OCI-LY3 (cell line): ENCODE data around the gene RAD51B.

Experiments
- H2AFZ ChIP-seq: fragments of 200-600, 300-600 bp; shearing (Covaris generic); 2 replicates; pipeline ENCODE4 v1.6.0; 2014; ENCODE audit warnings: antibody characterized with exemption, low read depth, low read length
- H3K27ac ChIP-seq: fragments of 200-600, 300-600 bp; sonication (generic); 2 replicates; pipeline ENCODE4 v1.5.1; 2014; ENCODE audit warnings: mild to moderate bottlenecking, low read length, moderate library complexity, mixed read lengths
- H3K27me3 ChIP-seq: fragments of 200-600, 300-600 bp; sonication (generic); 2 replicates; pipeline ENCODE4 v1.6.1; 2014; ENCODE audit warnings: low read depth, low read length, mixed read lengths
- H3K36me3 ChIP-seq: fragments of 200-600, 300-600 bp; sonication (generic); replicated peaks from 2 replicates; pipeline ENCODE3; 2014; ENCODE audit warnings: low read depth, low read length, mixed read lengths
- H3K4me1 ChIP-seq: fragments of 300-600, 200-600 bp; sonication (generic); 2 replicates; pipeline ENCODE4 v1.6.1; 2014; ENCODE audit warnings: low read length, mixed read lengths
- H3K4me2 ChIP-seq: fragments of 200-600, 300-600 bp; sonication (generic); 2 replicates; pipeline ENCODE4 v1.6.1; 2014; ENCODE audit warnings: low read length, mixed read lengths
- H3K4me3 ChIP-seq: fragments of 300-600, 200-600 bp; sonication (generic); 2 replicates; pipeline ENCODE4 v1.5.1; 2014; ENCODE audit warnings: antibody characterized with exemption, mild to moderate bottlenecking, low read length, moderate library complexity
- H3K79me2 ChIP-seq: fragments of 300-600, 200-600 bp; shearing (Covaris generic); 2 replicates; pipeline ENCODE4 v1.6.1; 2014; ENCODE audit warnings: mild to moderate bottlenecking, low read length, mixed read lengths
- H3K9ac ChIP-seq: fragments of 300-600, 200-600 bp; shearing (Covaris generic); 2 replicates; pipeline ENCODE4 v1.6.0; 2014; ENCODE audit warnings: mild to moderate bottlenecking, low read length, moderate library complexity
- H3K9me3 ChIP-seq: fragments of 200-600, 300-600 bp; shearing (Covaris generic); 2 replicates; pipeline ENCODE4 v1.6.1; 2014; ENCODE audit warnings: low read length, mixed read lengths; ENCODE audit not compliant: insufficient read depth
- H4K20me1 ChIP-seq: fragments of 200-600, 300-600 bp; sonication (generic); 2 replicates; pipeline ENCODE4 v1.6.1; 2016; ENCODE audit warnings: low read length, mixed read lengths; ENCODE audit not compliant: insufficient read depth
- CTCF ChIP-seq: fragments of 200-600, 300-600 bp; sonication (generic); IDR thresholded peaks from 2 replicates; pipeline ENCODE4 v1.5.1; 2014; ENCODE audit warnings: antibody characterized with exemption, low read length, low read depth
- EZH2phosphoT487 ChIP-seq: fragments of 200-600 bp; shearing (Covaris generic); IDR thresholded peaks from 2 replicates; pipeline ENCODE4 v1.6.1; 2018; ENCODE audit warnings: antibody characterized with exemption, mixed run types, low read depth

The RAD51B gene

GRCh38 chr14:68355415-68355814 is 535.8 kb downstream of the RAD51B start:
- H2AFZ ChIP-seq = no peak overlapping the region
- no peaks in the 10 kb centered on the region for H3K27me3 ChIP-seq
- no peak overlapping the region for H3K4me2 ChIP-seq
- no peak overlapping the region for H3K4me3 ChIP-seq
- H3K36me3 ChIP-seq = peaks cover 4% of the 10 kb centered on the region
- H3K4me1 ChIP-seq = peaks cover 12% of the 10 kb centered on the region; the same call in 1 of the 2 replicates
- no peak overlapping the region for H3K9ac ChIP-seq
- TF ChIP-seq CTCF (no peak), EZH2phosphoT487 (no peak)
- no peaks in the 10 kb centered on the region for H3K9me3 ChIP-seq
- H4K20me1 ChIP-seq = no peaks in the 10 kb centered on the region
- no peak overlapping the region for H3K27ac ChIP-seq
- H3K79me2 ChIP-seq = no peaks in the 10 kb centered on the region

- Histone ChIP-seq H3K9me3 (no peaks in the 10 kb centered on the region), H3K4me1 (peaks cover 14% of the 10 kb centered on the region), H3K27me3 (no peaks in the 10 kb centered on the region), H3K79me2 (no peaks in the 10 kb centered on the region), H3K4me3 (no peak overlapping the region), H3K4me2 (no peak overlapping the region), H4K20me1 (no peaks in the 10 kb centered on the region), H3K27ac (no peak overlapping the region), H2AFZ (no peak overlapping the region), H3K9ac (no peak overlapping the region), H3K36me3 (no peaks in the 10 kb centered on the region)
- no peak for TF ChIP-seq CTCF
- TF ChIP-seq EZH2phosphoT487 = no peak
Measured at GRCh38 chr14:68357777-68358176, 538.2 kb downstream of the RAD51B start.

GRCh38 chr14:68358500-68358899 is 538.9 kb downstream of the RAD51B start:
- H3K79me2 ChIP-seq = no peaks in the 10 kb centered on the region
- no peak overlapping the region for H3K27ac ChIP-seq
- H2AFZ ChIP-seq = no peak overlapping the region
- no peak overlapping the region for H3K4me3 ChIP-seq
- H3K9me3 ChIP-seq = no peaks in the 10 kb centered on the region
- TF ChIP-seq CTCF = no peak
- no peak for TF ChIP-seq EZH2phosphoT487
- no peaks in the 10 kb centered on the region for H3K36me3 ChIP-seq
- no peaks in the 10 kb centered on the region for H3K27me3 ChIP-seq
- no peaks in the 10 kb centered on the region for H4K20me1 ChIP-seq
- H3K9ac ChIP-seq = no peak overlapping the region
- no peak overlapping the region for H3K4me2 ChIP-seq
- H3K4me1 ChIP-seq = peaks cover 21% of the 10 kb centered on the region

GRCh38 chr14:68359022-68359836 is 539.6 kb downstream of the RAD51B start:
- Histone ChIP-seq H3K4me2 (no peak overlapping the region), H4K20me1 (no peaks in the 10 kb centered on the region), H3K27me3 (no peaks in the 10 kb centered on the region), H3K4me1 (peaks cover 23% of the 10 kb centered on the region), H3K79me2 (no peaks in the 10 kb centered on the region), H3K36me3 (no peaks in the 10 kb centered on the region), H2AFZ (no peak overlapping the region), H3K27ac (no peak overlapping the region), H3K9ac (no peak overlapping the region), H3K4me3 (no peak overlapping the region), H3K9me3 (no peaks in the 10 kb centered on the region)
- TF ChIP-seq CTCF = no peak
- TF ChIP-seq EZH2phosphoT487 = no peak
